ENCODE measurements around the gene ARMH3. TPM values are rescaled to one million over a fixed set of nuclear protein-coding genes. Genes with fewer than 3 reads are reported as not detected.

ARMH3 gene
- total RNA-seq, 1 donor from 2014 or later = 6.6 TPM

DNA sequence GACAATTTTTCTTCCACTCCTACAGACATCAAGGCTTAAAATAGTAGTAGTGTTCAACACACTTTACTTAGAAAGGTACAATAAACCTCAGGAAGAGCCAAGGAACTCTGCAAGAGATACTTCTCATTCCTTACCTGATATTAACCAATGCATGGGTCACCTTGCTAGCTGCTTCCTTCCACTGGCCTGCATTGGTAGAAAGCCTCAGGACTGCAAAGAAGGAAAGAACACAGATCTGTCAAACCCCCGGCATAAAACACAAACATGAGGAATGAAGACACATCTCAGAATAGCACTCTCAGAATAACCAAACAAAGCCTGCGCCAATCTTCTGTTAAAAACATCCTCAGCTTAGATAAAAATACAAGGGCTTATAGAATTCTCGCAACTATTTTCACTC, 116.2 kb downstream of the ARMH3 start:
- H3K4me3 ChIP-seq (ENCODE audit: low read depth, low read length) = no peak overlapping the region
- TF ChIP-seq, protein P1, sequence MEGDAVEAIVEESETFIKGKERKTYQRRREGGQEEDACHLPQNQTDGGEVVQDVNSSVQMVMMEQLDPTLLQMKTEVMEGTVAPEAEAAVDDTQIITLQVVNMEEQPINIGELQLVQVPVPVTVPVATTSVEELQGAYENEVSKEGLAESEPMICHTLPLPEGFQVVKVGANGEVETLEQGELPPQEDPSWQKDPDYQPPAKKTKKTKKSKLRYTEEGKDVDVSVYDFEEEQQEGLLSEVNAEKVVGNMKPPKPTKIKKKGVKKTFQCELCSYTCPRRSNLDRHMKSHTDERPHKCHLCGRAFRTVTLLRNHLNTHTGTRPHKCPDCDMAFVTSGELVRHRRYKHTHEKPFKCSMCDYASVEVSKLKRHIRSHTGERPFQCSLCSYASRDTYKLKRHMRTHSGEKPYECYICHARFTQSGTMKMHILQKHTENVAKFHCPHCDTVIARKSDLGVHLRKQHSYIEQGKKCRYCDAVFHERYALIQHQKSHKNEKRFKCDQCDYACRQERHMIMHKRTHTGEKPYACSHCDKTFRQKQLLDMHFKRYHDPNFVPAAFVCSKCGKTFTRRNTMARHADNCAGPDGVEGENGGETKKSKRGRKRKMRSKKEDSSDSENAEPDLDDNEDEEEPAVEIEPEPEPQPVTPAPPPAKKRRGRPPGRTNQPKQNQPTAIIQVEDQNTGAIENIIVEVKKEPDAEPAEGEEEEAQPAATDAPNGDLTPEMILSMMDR (conservative IDR thresholded peaks at IDR 0.05; ENCODE audit: low read depth, low read length) = no peak
- no peak for DNase-seq (ENCODE audit: low read depth)

DNA sequence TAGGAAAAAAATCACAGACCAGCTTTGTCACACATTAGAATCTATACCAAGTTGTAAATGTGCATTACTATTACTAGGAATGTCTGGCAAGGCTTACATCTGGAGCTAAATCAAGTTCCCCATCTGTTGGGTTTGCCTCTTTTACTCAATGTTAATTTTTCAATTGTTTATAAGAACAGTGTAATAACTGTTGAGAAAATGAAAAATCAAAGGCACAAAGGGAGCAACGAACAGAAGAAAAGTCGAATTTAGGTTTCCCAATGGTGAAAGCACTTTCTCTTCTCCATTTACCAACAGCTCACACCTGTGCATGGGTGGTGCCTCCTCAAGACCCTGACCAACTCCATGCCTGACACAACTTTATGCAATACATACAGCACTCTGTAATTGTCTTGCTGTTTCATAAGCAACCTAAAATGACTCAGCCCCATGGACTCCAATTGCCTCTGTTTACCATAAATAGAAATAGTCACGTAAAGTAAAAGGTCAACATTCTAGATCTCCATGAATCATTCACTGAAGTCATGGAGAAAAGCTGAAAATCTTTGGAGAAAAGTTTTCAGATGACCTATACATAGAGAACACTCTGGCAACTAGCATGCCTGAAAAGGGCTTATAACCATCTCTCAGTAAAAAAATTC, 116.8 kb downstream of the ARMH3 start:
- TF ChIP-seq, protein P1 (conservative IDR thresholded peaks at IDR 0.05; ENCODE audit: low read depth, low read length) = no peak
- no peak overlapping the region for H3K4me3 ChIP-seq (ENCODE audit: low read depth, low read length)
- peak; percentile 57 for DNase-seq (ENCODE audit: low read depth)

DNA sequence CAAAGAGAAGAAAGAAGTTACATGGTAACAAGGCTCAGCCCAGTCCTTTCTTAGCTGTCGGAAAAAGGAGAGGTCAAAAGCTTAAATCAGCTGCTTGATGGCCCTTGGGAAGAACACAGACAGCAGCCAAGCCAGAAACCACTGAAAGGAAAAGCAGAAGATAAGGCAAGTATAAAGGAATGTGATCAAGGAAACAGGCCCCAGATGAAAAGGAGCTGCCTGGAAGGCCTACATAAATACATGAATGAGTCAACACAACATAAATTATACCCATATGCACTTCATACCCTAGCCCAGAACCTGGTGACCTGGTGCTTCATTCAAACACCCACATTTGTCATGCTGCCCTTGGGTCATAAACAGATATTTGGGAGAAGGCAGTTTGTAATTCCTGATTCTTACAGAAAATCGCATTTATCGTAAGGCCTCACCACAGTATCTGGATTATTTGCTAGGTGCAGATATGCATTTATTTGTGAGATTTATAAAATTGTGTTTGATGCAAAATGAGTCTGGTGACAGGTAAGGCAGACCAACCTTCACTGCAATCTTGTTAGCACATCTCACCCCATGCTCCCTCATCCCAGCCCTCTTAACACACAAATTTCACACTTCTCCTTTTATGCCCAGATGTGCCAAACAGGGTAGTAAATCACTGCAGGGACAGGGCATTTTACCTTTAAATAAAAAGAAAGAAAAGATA, 117.5 kb downstream of the ARMH3 start:
- TF ChIP-seq, protein P1 (conservative IDR thresholded peaks at IDR 0.05; ENCODE audit: low read depth, low read length) = no peak
- DNase-seq (ENCODE audit: low read depth) = no peak
- H3K4me3 ChIP-seq (ENCODE audit: low read depth, low read length) = no peak overlapping the region

DNA sequence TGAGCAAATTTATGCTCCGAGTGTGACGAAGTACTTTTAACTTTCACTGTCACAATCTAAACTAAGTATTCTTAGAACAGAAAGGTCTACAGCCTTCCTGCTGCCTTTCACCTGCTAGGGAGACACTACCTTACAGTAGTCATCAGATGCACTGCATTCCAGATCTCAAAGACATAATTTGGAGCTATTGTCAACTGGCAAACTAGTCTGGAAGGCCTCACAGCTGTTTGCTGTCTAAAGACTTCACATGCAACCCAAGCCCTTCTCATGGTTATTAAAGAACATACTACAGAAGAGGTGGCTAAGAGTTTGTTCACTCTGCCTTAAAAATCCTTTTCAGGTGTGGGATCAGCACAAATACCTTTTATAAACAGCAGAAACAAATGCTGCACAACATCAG, 120.5 kb downstream of the ARMH3 start:
- H3K4me3 ChIP-seq (ENCODE audit: low read depth, low read length) = no peak overlapping the region
- no peak for DNase-seq (ENCODE audit: low read depth)
- TF ChIP-seq, protein P1 (conservative IDR thresholded peaks at IDR 0.05; ENCODE audit: low read depth, low read length) = no peak

DNA sequence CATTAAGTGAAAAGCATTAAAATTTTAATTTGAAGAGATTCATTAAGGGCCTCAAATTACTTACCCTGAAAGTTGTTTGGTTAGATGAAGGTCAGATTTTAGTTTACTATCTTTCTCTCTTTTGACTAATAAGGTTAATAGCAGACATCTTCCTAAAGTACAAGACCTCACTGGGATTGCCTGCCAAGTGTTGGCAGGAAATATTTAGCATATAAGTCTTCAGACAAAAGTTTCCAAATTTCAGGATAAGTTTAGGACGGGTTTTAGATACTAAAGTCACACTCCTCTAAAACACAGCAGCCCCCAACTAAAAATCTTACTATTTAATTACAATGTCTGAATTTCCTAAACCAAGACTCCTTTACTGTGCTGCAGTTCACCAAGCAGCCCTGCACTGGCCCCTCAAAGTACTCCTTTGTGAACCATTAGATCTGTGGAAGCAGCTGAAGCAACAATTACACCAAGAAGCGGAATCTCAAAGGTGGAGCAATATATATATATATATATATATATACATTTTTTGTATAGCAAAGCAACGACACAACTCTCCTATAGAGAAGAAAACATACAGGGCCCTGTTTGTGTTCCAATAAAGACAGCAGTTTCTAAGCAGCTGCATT, 121.2 kb downstream of the ARMH3 start:
- no peak for DNase-seq (ENCODE audit: low read depth)
- TF ChIP-seq, protein P1 (conservative IDR thresholded peaks at IDR 0.05; ENCODE audit: low read depth, low read length) = no peak
- no peak overlapping the region for H3K4me3 ChIP-seq (ENCODE audit: low read depth, low read length)

DNA sequence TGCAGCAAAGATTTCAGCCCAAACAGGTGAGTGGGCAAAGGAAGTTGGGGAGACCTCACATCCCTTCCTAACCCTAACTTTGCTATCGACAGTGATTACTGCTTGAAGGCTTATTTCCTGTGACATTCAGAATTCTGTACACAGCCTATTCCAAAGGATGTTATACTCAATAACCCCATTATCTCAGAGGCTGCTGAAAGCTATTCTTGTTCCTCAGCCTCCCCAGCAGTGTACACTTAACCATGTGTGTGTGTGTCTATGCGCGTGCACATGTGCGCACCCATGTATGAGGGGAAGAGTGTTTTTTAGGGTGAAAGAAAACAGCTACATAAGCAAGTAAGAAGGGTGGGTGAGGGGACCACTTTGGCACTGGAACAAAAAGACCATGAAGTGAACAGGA, 122.0 kb downstream of the ARMH3 start:
- no peak overlapping the region for H3K4me3 ChIP-seq (ENCODE audit: low read depth, low read length)
- no peak for DNase-seq (ENCODE audit: low read depth)
- TF ChIP-seq, protein P1 (conservative IDR thresholded peaks at IDR 0.05; ENCODE audit: low read depth, low read length) = no peak

Data from epithelial cell of proximal tubule (primary cell).